Esophagus muscularis mucosa (tissue), 3 donors: ENCODE results near the gene LAG3.

Experiments
- CTCF ChIP-seq, 3 experiments: fragments of 200-600 bp in 2 of 3; fragments of 450-650 bp in 1 of 3; sonication (generic) in 2 of 3; IDR thresholded peaks; one replicate each; pipeline ENCODE4 v1.5.1; 2017 to 2019; ENCODE audit warnings: antibody characterized with exemption in 3 of 3, mild to moderate bottlenecking in 2 of 3, moderate library complexity in 1 of 3
- POLR2A ChIP-seq: fragments of 450-650 bp; IDR thresholded peaks from one replicate; pipeline ENCODE4 v1.6.1; 2017; ENCODE audit warnings: antibody characterized with exemption, moderate library complexity, mild to moderate bottlenecking, low read depth

- TF ChIP-seq CTCF (IDR thresholded peaks at IDR 0.05) (no peak), POLR2A (no peak)
These were observed 38.4 kb downstream of the LAG3 start for GRCh38 chr12:6810758-6811157.
